PC-3 (cell line): ENCODE results near the gene APOA4. TPM values are rescaled to one million over a fixed set of nuclear protein-coding genes. Genes with fewer than 3 reads are reported as not detected.

Experiments used
- ATAC-seq: fragments of 200-7000 bp; cut with Tn5 transposase; 2 replicates; pipeline ENCODE4 v1.9.1; 2020; ENCODE audit warnings: mild to moderate bottlenecking, moderate library complexity
- BruUV-seq: library from RNA; stranded (reverse); fragments of 400-500 nt; replicated peaks from 2 replicates; lab custom pipeline; 2021; lab: Mats Ljungman, UMichigan
- CTCF ChIA-PET: fragments of 300-600 bp; sonication (Branson Sonifier 250); formaldehyde crosslinking; loops from one replicate; lab custom pipeline; 2022; ENCODE audit warnings: antibody characterized with exemption; lab: Charles Lee
- POLR2A ChIA-PET: fragments of 300-600 bp; sonication (Branson Sonifier 250); formaldehyde crosslinking; loops from one replicate; lab custom pipeline; 2022; ENCODE audit warnings: antibody characterized with exemption; ENCODE audit not compliant: unreplicated experiment; lab: Charles Lee
- DNase-seq: peaks from one replicate; pipeline ENCODE4 v3.0.0-alpha.2; 2015
- H2AFZ ChIP-seq: fragments of 300-600 bp; sonication (generic); 2 replicates; pipeline ENCODE4 v1.6.0; 2016; ENCODE audit warnings: antibody characterized with exemption, low read length
- H3F3A ChIP-seq: fragments of 300-600 bp; sonication (generic); one replicate; pipeline ENCODE4 v1.6.0; 2017; ENCODE audit warnings: antibody characterized with exemption, low read length, control low read depth, mild to moderate bottlenecking; ENCODE audit not compliant: unreplicated experiment
- H3K27ac ChIP-seq: fragments of 300-600 bp; sonication (generic); 2 replicates; pipeline ENCODE4 v1.5.1; 2016; ENCODE audit warnings: mild to moderate bottlenecking, low read length
- H3K27me3 ChIP-seq: fragments of 300-600 bp; sonication (generic); 2 replicates; pipeline ENCODE4 v1.6.1; 2016; ENCODE audit warnings: low read length, mixed read lengths
- H3K36me3 ChIP-seq: fragments of 300-600 bp; sonication (generic); 2 replicates; pipeline ENCODE4 v1.6.1; 2016; ENCODE audit warnings: low read depth, mixed run types, low read length, mixed read lengths
- H3K4me1 ChIP-seq: fragments of 300-600 bp; sonication (generic); 2 replicates; pipeline ENCODE4 v1.5.1; 2016; ENCODE audit warnings: low read length; ENCODE audit not compliant: insufficient read depth
- H3K4me2 ChIP-seq: fragments of 300-600 bp; sonication (generic); 2 replicates; pipeline ENCODE4 v1.6.0; 2016; ENCODE audit warnings: low read length
- H3K4me3 ChIP-seq: fragments of 300-600 bp; sonication (generic); 2 replicates; pipeline ENCODE4 v1.5.1; 2016; ENCODE audit warnings: mild to moderate bottlenecking, low read length, mixed read lengths
- H3K79me2 ChIP-seq: fragments of 300-600 bp; sonication (generic); 2 replicates; pipeline ENCODE4 v1.6.1; 2017; ENCODE audit warnings: low read length, mixed read lengths
- H3K9ac ChIP-seq: fragments of 300-600 bp; sonication (generic); 2 replicates; pipeline ENCODE4 v1.6.0; 2016; ENCODE audit warnings: mild to moderate bottlenecking, low read length
- H3K9me2 ChIP-seq: fragments of 300-600 bp; sonication (generic); replicated peaks from 2 replicates; pipeline ENCODE4 v1.6.1; 2016; ENCODE audit warnings: mixed run types, low read length, mixed read lengths
- H3K9me3 ChIP-seq: fragments of 300-600 bp; sonication (generic); 2 replicates; pipeline ENCODE4 v1.6.1; 2016; ENCODE audit warnings: low read length, mixed read lengths
- H4K20me1 ChIP-seq: fragments of 300-600 bp; sonication (generic); 2 replicates; pipeline ENCODE4 v1.6.1; 2016; ENCODE audit warnings: low read length, mixed read lengths
- CTCF ChIP-seq: fragments of 300-600 bp; sonication (generic); conservative IDR thresholded peaks from 2 replicates; pipeline ENCODE4 v1.5.1; 2017; ENCODE audit warnings: antibody characterized with exemption, low read depth, mild to moderate bottlenecking, low read length
- EZH2 ChIP-seq: fragments of 300-600 bp; sonication (generic); IDR thresholded peaks from one replicate; pipeline ENCODE4 v1.6.1; 2017; ENCODE audit warnings: antibody characterized with exemption, mild to moderate bottlenecking, low read length; ENCODE audit not compliant: unreplicated experiment
- EZH2phosphoT487 ChIP-seq: fragments of 300-600 bp; sonication (generic); IDR thresholded peaks from 2 replicates; pipeline ENCODE4 v1.6.1; 2018; ENCODE audit warnings: mild to moderate bottlenecking, antibody characterized with exemption, low read length, borderline replicate concordance
- intact Hi-C: fragments of 100-400 bp; cut with micrococcal nuclease; formaldehyde crosslinking; loops from 2 replicates; pipeline ENCODE4 v1.9.0; 2023
- total RNA-seq: library from RNA; depleted of rRNA; stranded (reverse); fragments of >200 nt; gene quantifications from 2 replicates; pipeline ENCODE4 v1.2.3, GENCODE V29; 2014

Gene APOA4
- total RNA-seq, 1 experiment from 2014 or later = not detected

DNA sequence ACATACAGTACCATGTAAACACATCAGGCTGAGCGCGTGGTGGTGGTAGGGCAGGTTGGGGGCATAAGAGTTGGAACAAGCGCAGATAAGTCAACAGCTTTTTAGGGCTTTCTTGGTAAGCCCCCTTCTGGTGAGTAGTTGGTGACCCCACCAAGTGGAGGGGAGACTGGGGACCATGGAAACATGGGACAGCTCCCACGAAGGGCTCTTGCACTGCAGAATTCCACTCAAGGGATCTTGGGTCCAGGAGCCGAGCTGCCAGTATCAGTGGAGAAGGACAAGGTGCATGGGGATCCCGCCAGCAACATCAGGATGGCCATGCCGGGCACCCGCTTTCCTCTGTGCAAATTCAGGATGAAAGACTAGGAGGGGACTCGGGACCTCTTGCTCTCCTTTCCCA, 20.6 kb upstream of the APOA4 start:
- Histone ChIP-seq H3K4me2 (no peak overlapping the region), H4K20me1 (no peaks in the 10 kb centered on the region), H3K9me2 (no peaks in the 10 kb centered on the region), H3K27ac (no peak overlapping the region), H3K4me3 (no peak overlapping the region), H3F3A (no peaks in the 10 kb centered on the region), H3K36me3 (peaks cover 22% of the 10 kb centered on the region; the same call in 1 of the 2 replicates), H3K4me1 (no peaks in the 10 kb centered on the region), H2AFZ (no peak overlapping the region), H3K9me3 (no peaks in the 10 kb centered on the region), H3K9ac (no peak overlapping the region), H3K79me2 (no peaks in the 10 kb centered on the region), H3K27me3 (no peaks in the 10 kb centered on the region)
- ChIA-PET POLR2A (no interaction called here), CTCF (no interaction called here)
- BruUV-seq = no TSS peak
- intact Hi-C loops = no loop called here
- no peak for DNase-seq
- TF ChIP-seq EZH2phosphoT487 = no peak
- no peak for TF ChIP-seq EZH2
- no peak for TF ChIP-seq CTCF
- no peak for ATAC-seq

DNA sequence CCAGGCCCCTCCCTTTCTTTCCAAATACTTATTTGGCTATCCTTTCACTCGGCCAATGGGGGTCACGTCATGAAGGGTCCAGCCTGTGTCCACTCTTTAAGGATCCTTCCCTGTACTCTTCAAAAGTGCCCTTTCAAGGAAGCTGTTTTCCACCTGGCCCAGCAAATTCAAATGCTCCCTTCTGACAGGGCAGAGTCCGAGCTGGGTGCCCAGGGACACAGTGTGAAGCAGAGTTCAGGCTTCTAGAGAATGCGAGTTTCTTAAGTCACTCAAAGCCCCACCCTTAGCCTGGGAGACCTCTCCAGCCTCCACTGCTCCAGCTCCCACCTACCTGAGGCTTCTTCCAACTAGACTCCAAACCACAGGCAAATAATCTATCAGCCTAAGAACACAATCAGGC, 19.8 kb upstream of the APOA4 start:
- Histone ChIP-seq H3K79me2 (no peaks in the 10 kb centered on the region), H2AFZ (no peak overlapping the region), H3K27ac (no peak overlapping the region), H3K9me2 (no peaks in the 10 kb centered on the region), H3K4me2 (no peak overlapping the region), H3K27me3 (no peaks in the 10 kb centered on the region), H4K20me1 (no peaks in the 10 kb centered on the region), H3K4me3 (no peak overlapping the region), H3K4me1 (no peaks in the 10 kb centered on the region), H3K36me3 (peaks cover 18% of the 10 kb centered on the region; the same call in 1 of the 2 replicates), H3K9me3 (no peaks in the 10 kb centered on the region), H3F3A (no peaks in the 10 kb centered on the region), H3K9ac (no peak overlapping the region)
- POLR2A ChIA-PET = no interaction called here
- no peak for TF ChIP-seq CTCF
- TF ChIP-seq EZH2phosphoT487 = no peak
- no peak for TF ChIP-seq EZH2
- CTCF ChIA-PET = no interaction called here
- intact Hi-C loops = no loop called here
- BruUV-seq = no TSS peak
- ATAC-seq (no peak), DNase-seq (no peak)

DNA sequence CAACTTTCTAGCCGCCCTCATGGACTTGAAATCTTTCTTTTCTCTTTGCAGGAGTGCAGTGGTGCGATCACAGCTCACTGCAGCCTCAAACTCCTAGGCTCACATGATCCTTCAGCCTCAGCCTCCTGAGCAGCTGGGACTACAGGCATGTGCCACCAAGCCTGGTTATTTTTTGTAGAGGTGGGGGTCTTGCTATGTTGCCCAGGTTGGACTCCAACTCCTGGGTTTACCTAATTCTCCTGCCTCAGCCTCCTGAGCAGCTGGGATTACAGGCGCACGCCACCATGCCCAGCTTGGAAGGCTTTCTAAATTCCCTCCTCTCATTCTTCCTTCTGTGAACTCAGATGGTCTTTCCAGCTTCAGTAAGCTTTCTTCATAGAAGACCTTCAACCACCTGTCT, 19.0 kb upstream of the APOA4 start:
- no peaks in the 10 kb centered on the region for H3K9me3 ChIP-seq
- POLR2A ChIA-PET = no interaction called here
- CTCF ChIA-PET = no interaction called here
- H3K9ac ChIP-seq = no peak overlapping the region
- H2AFZ ChIP-seq = no peak overlapping the region
- DNase-seq (no peak), ATAC-seq (no peak)
- peaks cover 17% of the 10 kb centered on the region; the same call in 1 of the 2 replicates for H3K36me3 ChIP-seq
- no peak for TF ChIP-seq EZH2
- no peak overlapping the region for H3K4me2 ChIP-seq
- H3K4me1 ChIP-seq = no peaks in the 10 kb centered on the region
- H3K27ac ChIP-seq = no peak overlapping the region
- H4K20me1 ChIP-seq = no peaks in the 10 kb centered on the region
- H3K27me3 ChIP-seq = no peaks in the 10 kb centered on the region
- no peaks in the 10 kb centered on the region for H3K9me2 ChIP-seq
- intact Hi-C loops = no loop called here
- H3F3A ChIP-seq = no peaks in the 10 kb centered on the region
- H3K79me2 ChIP-seq = no peaks in the 10 kb centered on the region
- BruUV-seq = no TSS peak
- no peak overlapping the region for H3K4me3 ChIP-seq
